Measurements from ENCODE around the gene USP17L21. TPM values are rescaled to one million over a fixed set of nuclear protein-coding genes. Genes with fewer than 3 reads are reported as not detected.
"Not testable (repeated sequence)": the region's sequence is repeated elsewhere in the genome, so short reads cannot be mapped to it uniquely, and the experiment has no call there.

USP17L21 gene, protein sequence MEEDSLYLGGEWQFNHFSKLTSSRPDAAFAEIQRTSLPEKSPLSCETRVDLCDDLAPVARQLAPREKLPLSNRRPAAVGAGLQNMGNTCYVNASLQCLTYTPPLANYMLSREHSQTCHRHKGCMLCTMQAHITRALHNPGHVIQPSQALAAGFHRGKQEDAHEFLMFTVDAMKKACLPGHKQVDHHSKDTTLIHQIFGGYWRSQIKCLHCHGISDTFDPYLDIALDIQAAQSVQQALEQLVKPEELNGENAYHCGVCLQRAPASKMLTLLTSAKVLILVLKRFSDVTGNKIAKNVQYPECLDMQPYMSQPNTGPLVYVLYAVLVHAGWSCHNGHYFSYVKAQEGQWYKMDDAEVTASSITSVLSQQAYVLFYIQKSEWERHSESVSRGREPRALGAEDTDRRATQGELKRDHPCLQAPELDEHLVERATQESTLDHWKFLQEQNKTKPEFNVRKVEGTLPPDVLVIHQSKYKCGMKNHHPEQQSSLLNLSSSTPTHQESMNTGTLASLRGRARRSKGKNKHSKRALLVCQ
- polyA plus RNA-seq (2012; ENCODE audit: low read depth, missing spikeins) = not detected

DNA sequence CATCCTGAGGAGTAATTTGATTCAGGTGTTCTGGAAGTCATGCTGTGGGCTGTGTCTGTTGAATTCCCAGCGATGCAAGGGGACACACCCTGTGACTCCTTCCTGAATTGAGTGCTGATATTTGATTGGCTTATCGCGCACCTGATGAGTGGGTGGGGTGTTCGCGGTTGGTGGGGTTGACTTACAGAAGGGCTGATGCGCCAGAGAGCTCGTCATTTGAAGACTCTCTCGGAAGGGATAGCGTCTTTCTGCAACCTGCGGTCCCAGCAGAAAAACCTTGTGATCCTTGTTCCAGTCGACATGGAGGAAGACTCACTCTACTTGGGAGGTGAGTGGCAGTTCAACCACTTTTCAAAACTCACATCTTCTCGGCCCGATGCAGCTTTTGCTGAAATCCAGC is at the start of gene USP17L21:
USP17L21 (plus strand) TSS at position 301 of the 400 bp plus-strand sequence; CDS start at position 301, 0 bp downstream.
- not testable (repeated sequence) for DNase-seq (ENCODE audit: insufficient read length, low spot score); FAIRE-seq

DNA sequence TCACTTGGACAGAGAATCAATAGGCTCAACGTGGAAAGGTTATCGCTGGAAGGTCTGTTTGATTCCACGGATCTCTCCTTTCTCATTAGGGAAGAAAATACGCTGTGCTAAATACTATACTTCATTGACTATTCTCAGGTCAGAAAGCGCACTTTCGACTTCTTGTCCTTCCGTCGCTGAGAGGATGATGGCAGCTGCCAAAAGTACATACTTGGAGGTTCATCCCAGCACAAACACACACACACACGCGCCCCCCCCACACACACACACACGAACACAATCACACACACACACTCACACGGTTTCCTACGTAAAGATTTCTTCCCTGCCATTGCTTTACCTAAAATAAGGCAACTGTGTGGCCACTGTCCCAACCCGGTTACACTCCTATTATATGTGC is 48.0 kb upstream of the USP17L21 start:
- not testable (repeated sequence) for DNase-seq (ENCODE audit: insufficient read length, low spot score); FAIRE-seq

DNA sequence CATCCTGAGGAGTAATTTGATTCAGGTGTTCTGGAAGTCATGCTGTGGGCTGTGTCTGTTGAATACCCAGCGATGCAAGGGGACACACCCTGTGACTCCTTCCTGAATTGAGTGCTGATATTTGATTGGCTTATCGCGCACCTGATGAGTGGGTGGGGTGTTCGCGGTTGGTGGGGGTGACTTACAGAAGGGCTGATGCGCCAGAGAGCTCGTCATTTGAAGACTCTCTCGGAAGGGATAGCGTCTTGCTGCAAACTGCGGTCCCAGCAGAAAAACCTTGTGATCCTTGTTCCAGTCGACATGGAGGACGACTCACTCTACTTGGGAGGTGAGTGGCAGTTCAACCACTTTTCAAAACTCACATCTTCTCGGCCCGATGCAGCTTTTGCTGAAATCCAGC is 47.6 kb upstream of the USP17L21 start, which contains the start of gene USP17L11:
USP17L11 (plus strand) TSS at position 301 of the 400 bp plus-strand sequence; CDS start at position 301, 0 bp downstream.
- DNase-seq (ENCODE audit: insufficient read length, low spot score); FAIRE-seq: not testable (repeated sequence)

DNA sequence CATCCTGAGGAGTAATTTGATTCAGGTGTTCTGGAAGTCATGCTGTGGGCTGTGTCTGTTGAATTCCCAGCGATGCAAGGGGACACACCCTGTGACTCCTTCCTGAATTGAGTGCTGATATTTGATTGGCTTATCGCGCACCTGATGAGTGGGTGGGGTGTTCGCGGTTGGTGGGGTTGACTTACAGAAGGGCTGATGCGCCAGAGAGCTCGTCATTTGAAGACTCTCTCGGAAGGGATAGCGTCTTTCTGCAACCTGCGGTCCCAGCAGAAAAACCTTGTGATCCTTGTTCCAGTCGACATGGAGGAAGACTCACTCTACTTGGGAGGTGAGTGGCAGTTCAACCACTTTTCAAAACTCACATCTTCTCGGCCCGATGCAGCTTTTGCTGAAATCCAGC is 42.8 kb upstream of the USP17L21 start, which contains the start of gene USP17L12:
USP17L12 (plus strand) TSS at position 301 of the 400 bp plus-strand sequence; CDS start at position 301, 0 bp downstream.
- not testable (repeated sequence) for FAIRE-seq; DNase-seq (ENCODE audit: insufficient read length, low spot score)

DNA sequence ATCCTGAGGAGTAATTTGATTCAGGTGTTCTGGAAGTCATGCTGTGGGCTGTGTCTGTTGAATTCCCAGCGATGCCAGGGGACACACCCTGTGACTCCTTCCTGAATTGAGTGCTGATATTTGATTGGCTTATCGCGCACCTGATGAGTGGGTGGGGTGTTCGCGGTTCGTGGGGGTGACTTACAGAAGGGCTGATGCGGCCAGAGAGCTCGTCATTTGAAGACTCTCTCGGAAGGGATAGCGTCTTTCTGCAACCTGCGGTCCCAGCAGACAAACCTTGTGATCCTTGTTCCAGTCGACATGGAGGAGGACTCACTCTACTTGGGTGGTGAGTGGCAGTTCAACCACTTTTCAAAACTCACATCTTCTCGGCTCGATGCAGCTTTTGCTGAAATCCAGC is 38.1 kb upstream of the USP17L21 start, which contains the start of gene USP17L13:
USP17L13 (plus strand) TSS at position 301 of the 400 bp plus-strand sequence; CDS start at position 301, 0 bp downstream.
- not testable (repeated sequence) for FAIRE-seq

DNA sequence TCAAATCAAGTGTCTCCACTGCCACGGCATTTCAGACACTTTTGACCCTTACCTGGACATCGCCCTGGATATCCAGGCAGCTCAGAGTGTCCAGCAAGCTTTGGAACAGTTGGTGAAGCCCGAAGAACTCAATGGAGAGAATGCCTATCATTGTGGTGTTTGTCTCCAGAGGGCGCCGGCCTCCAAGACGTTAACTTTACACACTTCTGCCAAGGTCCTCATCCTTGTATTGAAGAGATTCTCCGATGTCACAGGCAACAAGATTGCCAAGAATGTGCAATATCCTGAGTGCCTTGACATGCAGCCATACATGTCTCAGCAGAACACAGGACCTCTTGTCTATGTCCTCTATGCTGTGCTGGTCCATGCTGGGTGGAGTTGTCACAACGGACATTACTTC is 32.4 kb upstream of the USP17L21 start:
- FAIRE-seq; DNase-seq (ENCODE audit: insufficient read length, low spot score): not testable (repeated sequence)

More for the DNA sequence above, 38.1 kb upstream of the USP17L21 start, which contains the start of gene USP17L13:
- not testable (repeated sequence) for DNase-seq (ENCODE audit: insufficient read length, low spot score)

DNA sequence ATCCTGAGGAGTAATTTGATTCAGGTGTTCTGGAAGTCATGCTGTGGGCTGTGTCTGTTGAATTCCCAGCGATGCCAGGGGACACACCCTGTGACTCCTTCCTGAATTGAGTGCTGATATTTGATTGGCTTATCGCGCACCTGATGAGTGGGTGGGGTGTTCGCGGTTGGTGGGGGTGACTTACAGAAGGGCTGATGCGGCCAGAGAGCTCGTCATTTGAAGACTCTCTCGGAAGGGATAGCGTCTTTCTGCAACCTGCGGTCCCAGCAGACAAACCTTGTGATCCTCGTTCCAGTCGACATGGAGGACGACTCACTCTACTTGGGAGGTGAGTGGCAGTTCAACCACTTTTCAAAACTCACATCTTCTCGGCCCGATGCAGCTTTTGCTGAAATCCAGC is 28.6 kb upstream of the USP17L21 start, which contains the start of gene USP17L15:
USP17L15 (plus strand) TSS at position 301 of the 400 bp plus-strand sequence; CDS start at position 301, 0 bp downstream.
- not testable (repeated sequence) for FAIRE-seq; DNase-seq (ENCODE audit: insufficient read length, low spot score)

DNA sequence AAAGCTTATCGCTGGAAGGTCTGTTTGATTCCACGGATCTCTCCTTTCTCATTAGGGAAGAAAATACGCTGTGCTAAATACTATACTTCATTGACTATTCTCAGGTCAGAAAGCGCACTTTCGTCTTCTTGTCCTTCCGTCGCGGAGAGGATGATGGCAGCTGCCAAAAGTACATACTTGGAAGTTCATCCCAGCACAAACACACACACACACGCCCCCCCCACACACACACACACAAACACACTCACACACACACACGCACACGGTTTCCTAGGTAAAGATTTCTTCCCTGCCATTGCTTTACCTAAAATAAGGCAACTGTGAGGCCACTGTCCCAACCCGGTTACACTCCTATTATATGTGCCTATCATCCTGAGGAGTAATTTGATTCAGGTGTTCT is 24.2 kb upstream of the USP17L21 start:
- not testable (repeated sequence) for DNase-seq (ENCODE audit: insufficient read length, low spot score); FAIRE-seq

DNA sequence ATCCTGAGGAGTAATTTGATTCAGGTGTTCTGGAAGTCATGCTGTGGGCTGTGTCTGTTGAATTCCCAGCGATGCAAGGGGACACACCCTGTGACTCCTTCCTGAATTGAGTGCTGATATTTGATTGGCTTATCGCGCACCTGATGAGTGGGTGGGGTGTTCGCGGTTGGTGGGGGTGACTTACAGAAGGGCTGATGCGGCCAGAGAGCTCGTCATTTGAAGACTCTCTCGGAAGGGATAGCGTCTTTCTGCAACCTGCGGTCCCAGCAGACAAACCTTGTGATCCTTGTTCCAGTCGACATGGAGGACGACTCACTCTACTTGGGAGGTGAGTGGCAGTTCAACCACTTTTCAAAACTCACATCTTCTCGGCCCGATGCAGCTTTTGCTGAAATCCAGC is 19.1 kb upstream of the USP17L21 start, which contains the start of gene USP17L17:
USP17L17 (plus strand) TSS at position 301 of the 400 bp plus-strand sequence; CDS start at position 301, 0 bp downstream.
- FAIRE-seq; DNase-seq (ENCODE audit: insufficient read length, low spot score): not testable (repeated sequence)

DNA sequence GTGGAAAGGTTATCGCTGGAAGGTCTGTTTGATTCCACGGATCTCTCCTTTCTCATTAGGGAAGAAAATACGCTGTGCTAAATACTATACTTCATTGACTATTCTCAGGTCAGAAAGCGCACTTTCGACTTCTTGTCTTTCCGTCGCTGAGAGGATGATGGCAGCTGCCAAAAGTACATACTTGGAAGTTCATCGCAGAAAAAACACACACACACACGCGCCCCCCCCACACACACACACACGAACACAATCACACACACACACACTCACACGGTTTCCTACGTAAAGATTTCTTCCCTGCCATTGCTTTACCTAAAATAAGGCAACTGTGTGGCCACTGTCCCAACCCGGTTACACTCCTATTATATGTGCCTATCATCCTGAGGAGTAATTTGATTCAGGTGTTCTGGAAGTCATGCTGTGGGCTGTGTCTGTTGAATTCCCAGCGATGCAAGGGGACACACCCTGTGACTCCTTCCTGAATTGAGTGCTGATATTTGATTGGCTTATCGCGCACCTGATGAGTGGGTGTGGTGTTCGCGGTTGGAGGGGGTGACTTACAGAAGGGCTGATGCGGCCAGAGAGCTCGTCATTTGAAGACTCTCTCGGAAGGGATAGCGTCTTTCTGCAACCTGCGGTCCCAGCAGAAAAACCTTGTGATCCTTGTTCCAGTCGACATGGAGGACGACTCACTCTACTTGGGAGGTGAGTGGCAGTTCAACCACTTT is 14.6 kb upstream of the USP17L21 start, which contains the start of gene USP17L18:
USP17L18 (plus strand) TSS at position 678 of the 728 bp plus-strand sequence; CDS start at position 678, 0 bp downstream.
- DNase-seq (ENCODE audit: insufficient read length, low spot score); FAIRE-seq: not testable (repeated sequence)

DNA sequence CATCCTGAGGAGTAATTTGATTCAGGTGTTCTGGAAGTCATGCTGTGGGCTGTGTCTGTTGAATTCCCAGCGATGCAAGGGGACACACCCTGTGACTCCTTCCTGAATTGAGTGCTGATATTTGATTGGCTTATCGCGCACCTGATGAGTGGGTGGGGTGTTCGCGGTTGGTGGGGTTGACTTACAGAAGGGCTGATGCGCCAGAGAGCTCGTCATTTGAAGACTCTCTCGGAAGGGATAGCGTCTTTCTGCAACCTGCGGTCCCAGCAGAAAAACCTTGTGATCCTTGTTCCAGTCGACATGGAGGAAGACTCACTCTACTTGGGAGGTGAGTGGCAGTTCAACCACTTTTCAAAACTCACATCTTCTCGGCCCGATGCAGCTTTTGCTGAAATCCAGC is 9.6 kb upstream of the USP17L21 start, which contains the start of gene USP17L19:
USP17L19 (plus strand) TSS at position 301 of the 400 bp plus-strand sequence; CDS start at position 301, 0 bp downstream.
- not testable (repeated sequence) for FAIRE-seq; DNase-seq (ENCODE audit: insufficient read length, low spot score)

DNA sequence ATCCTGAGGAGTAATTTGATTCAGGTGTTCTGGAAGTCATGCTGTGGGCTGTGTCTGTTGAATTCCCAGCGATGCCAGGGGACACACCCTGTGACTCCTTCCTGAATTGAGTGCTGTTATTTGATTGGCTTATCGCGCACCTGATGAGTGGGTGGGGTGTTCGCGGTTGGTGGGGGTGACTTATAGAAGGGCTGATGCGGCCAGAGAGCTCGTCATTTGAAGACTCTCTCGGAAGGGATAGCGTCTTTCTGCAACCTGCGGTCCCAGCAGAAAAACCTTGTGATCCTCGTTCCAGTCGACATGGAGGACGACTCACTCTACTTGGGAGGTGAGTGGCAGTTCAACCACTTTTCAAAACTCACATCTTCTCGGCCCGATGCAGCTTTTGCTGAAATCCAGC is 4.8 kb upstream of the USP17L21 start, which contains the start of gene USP17L20:
USP17L20 (plus strand) TSS at position 301 of the 400 bp plus-strand sequence; CDS start at position 301, 0 bp downstream.
- not testable (repeated sequence) for DNase-seq (ENCODE audit: insufficient read length, low spot score); FAIRE-seq

DNA sequence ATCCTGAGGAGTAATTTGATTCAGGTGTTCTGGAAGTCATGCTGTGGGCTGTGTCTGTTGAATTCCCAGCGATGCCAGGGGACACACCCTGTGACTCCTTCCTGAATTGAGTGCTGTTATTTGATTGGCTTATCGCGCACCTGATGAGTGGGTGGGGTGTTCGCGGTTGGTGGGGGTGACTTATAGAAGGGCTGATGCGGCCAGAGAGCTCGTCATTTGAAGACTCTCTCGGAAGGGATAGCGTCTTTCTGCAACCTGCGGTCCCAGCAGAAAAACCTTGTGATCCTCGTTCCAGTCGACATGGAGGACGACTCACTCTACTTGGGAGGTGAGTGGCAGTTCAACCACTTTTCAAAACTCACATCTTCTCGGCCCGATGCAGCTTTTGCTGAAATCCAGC is 4.6 kb downstream of the USP17L21 start, which contains the start of gene USP17L22:
USP17L22 (plus strand) TSS at position 301 of the 400 bp plus-strand sequence; CDS start at position 301, 0 bp downstream.
- DNase-seq (ENCODE audit: insufficient read length, low spot score); FAIRE-seq: not testable (repeated sequence)

DNA sequence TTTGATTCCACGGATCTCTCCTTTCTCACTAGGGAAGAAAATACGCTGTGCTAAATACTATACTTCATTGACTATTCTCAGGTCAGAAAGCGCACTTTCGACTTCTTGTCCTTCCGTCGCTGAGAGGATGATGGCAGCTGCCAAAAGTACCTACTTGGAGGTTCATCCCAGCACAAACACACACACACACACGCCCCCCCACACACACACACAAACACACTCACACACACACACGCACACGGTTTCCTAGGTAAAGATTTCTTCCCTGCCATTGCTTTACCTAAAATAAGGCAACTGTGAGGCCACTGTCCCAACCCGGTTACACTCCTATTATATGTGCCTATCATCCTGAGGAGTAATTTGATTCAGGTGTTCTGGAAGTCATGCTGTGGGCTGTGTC is 9.0 kb downstream of the USP17L21 start:
- DNase-seq (ENCODE audit: insufficient read length, low spot score); FAIRE-seq: not testable (repeated sequence)

Measured in GM12891 (cell line).